Heart left ventricle (tissue), 13 donors: Measurements from ENCODE around the gene SUPT5H.

Experiments used
- POLR2A ChIP-seq, 2 donors: fragments of 450-650 bp; IDR thresholded peaks; one replicate each; pipeline ENCODE4 v1.6.1; 2017; ENCODE audit warnings: antibody characterized with exemption in 2 of 2, mild to moderate bottlenecking in 2 of 2, moderate library complexity in 2 of 2
- TF ChIP-seq, protein P1 (sequence below), 12 donors: fragments of 200-600 bp; sonication (generic) in 4 of 12; IDR thresholded peaks; one replicate each; pipeline versions ENCODE4 v1.5.0 to v1.8.0; 2018 to 2022; ENCODE audit warnings: antibody characterized with exemption in 12 of 12, mild to moderate bottlenecking in 5 of 12
- donor health status: ischemic (EF 13 %, LVEDD 7.1; RV severe dilation, severe dysfunction).
- donor health status: DM: no; HTN: yes; CAD: no.
- donor health status: DM: no; HTN: no; CAD: no.
- donor health status: ischemic (EF 25% LVEDD 6.9; RV normal size, moderate dysfunction).
- donor health status: ischemic (EF 25% LVEDD 5.7; RV mildly dilated, moderate dysfunction).
- donor health status: ischemic (EF 35%, LVEDD 5.7; RV mildly dilated, moderate dysfunction).
- donor health status: nonischemic (EF 11% LVEDD 7.7; RV severe dilation, severe dysfunction).
- donor health status: DM: yes; HTN: yes; CAD: no.
- donor health status: PGD.
- donor health status: ischemic (EF 29% LVEDD 5.4; RV normal size, mild dysfunction).
- donor health status: nonischemic (EF 23%, LVEDD 6.1; RV moderate dilation, normal function).

GRCh38 chr19:39497996-39498797 is 52.8 kb downstream of the SUPT5H start:
- TF ChIP-seq, protein P1, sequence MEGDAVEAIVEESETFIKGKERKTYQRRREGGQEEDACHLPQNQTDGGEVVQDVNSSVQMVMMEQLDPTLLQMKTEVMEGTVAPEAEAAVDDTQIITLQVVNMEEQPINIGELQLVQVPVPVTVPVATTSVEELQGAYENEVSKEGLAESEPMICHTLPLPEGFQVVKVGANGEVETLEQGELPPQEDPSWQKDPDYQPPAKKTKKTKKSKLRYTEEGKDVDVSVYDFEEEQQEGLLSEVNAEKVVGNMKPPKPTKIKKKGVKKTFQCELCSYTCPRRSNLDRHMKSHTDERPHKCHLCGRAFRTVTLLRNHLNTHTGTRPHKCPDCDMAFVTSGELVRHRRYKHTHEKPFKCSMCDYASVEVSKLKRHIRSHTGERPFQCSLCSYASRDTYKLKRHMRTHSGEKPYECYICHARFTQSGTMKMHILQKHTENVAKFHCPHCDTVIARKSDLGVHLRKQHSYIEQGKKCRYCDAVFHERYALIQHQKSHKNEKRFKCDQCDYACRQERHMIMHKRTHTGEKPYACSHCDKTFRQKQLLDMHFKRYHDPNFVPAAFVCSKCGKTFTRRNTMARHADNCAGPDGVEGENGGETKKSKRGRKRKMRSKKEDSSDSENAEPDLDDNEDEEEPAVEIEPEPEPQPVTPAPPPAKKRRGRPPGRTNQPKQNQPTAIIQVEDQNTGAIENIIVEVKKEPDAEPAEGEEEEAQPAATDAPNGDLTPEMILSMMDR (IDR thresholded peaks at IDR 0.05) = peak in 9 of 12 donors; percentile 17 to 49 (median 35)
- TF ChIP-seq POLR2A (IDR thresholded peaks at IDR 0.05) = no peak
